ENCODE measurements around the gene CTNNA3. TPM values are rescaled to one million over a fixed set of nuclear protein-coding genes. Genes with fewer than 3 reads are reported as not detected.

Gene CTNNA3
- total RNA-seq, 2 donors from 2014 or later = 0.37 to 1.1 TPM

- TF ChIP-seq CTCF (IDR thresholded peaks at IDR 0.05) = no peak
- DNase-seq = no peak
- no peak overlapping the region for H3K27ac ChIP-seq
- no peaks in the 10 kb centered on the region for H3K9me3 ChIP-seq
- intact Hi-C loops (cut with DNase I) = no loop called here
- H3K4me3 ChIP-seq = no peak overlapping the region
- no peaks in the 10 kb centered on the region for H3K4me1 ChIP-seq
- no peaks in the 10 kb centered on the region for H3K36me3 ChIP-seq
- no peaks in the 10 kb centered on the region for H3K27me3 ChIP-seq
- H3K9ac ChIP-seq (ENCODE audit: low read depth in 2 of 2, low read length in 2 of 2) = no peak overlapping the region
Observed at GRCh38 chr10:66049335-66049734, 1646.7 kb downstream of the CTNNA3 start.

GRCh38 chr10:66045859-66046258 lies 1650.1 kb downstream of the CTNNA3 start:
- Histone ChIP-seq H3K36me3 (no peaks in the 10 kb centered on the region), H3K9me3 (no peaks in the 10 kb centered on the region), H3K4me3 (no peak overlapping the region), H3K9ac (ENCODE audit: low read depth in 2 of 2, low read length in 2 of 2) (no peak overlapping the region), H3K27ac (no peak overlapping the region), H3K27me3 (no peaks in the 10 kb centered on the region), H3K4me1 (no peaks in the 10 kb centered on the region)
- intact Hi-C loops (cut with DNase I) = no loop called here
- DNase-seq = no peak
- no peak for TF ChIP-seq CTCF (IDR thresholded peaks at IDR 0.05)

- no peaks in the 10 kb centered on the region for H3K27me3 ChIP-seq
- no peak overlapping the region for H3K9ac ChIP-seq (ENCODE audit: low read depth in 2 of 2, low read length in 2 of 2)
- TF ChIP-seq CTCF (IDR thresholded peaks at IDR 0.05) = no peak
- no peak overlapping the region for H3K4me3 ChIP-seq
- intact Hi-C loops (cut with DNase I) = no loop called here
- DNase-seq = no peak
- no peak overlapping the region for H3K27ac ChIP-seq
- H3K9me3 ChIP-seq = no peaks in the 10 kb centered on the region
- H3K36me3 ChIP-seq = no peaks in the 10 kb centered on the region
- H3K4me1 ChIP-seq = no peaks in the 10 kb centered on the region
Observed at GRCh38 chr10:66041771-66042170, 1654.2 kb downstream of the CTNNA3 start.

GRCh38 chr10:66038623-66039022 lies 1657.4 kb downstream of the CTNNA3 start:
- DNase-seq = no peak
- Histone ChIP-seq H3K27me3 (no peaks in the 10 kb centered on the region), H3K36me3 (no peaks in the 10 kb centered on the region), H3K9me3 (no peaks in the 10 kb centered on the region), H3K4me1 (no peaks in the 10 kb centered on the region), H3K27ac (no peak overlapping the region), H3K4me3 (no peak overlapping the region), H3K9ac (ENCODE audit: low read depth in 2 of 2, low read length in 2 of 2) (no peak overlapping the region)
- TF ChIP-seq CTCF (IDR thresholded peaks at IDR 0.05) = no peak
- intact Hi-C loops (cut with DNase I) = no loop called here

- intact Hi-C loops (cut with DNase I) = no loop called here
- no peak for DNase-seq
- H3K4me1 ChIP-seq = no peaks in the 10 kb centered on the region
Observed at GRCh38 chr10:66026321-66026720, 1669.7 kb downstream of the CTNNA3 start.

More at GRCh38 chr10:66026321-66026720, 1669.7 kb downstream of the CTNNA3 start:
- H3K9me3 ChIP-seq = no peaks in the 10 kb centered on the region
- H3K36me3 ChIP-seq = no peaks in the 10 kb centered on the region
- no peak overlapping the region for H3K4me3 ChIP-seq
- H3K27me3 ChIP-seq = no peaks in the 10 kb centered on the region
- H3K27ac ChIP-seq = no peak overlapping the region
- no peak overlapping the region for H3K9ac ChIP-seq (ENCODE audit: low read depth in 2 of 2, low read length in 2 of 2)
- TF ChIP-seq CTCF (IDR thresholded peaks at IDR 0.05) = no peak

All from colonic mucosa (tissue), 4 donors.